ENCODE data around the gene MME. TPM values are rescaled to one million over a fixed set of nuclear protein-coding genes. Genes with fewer than 3 reads are reported as not detected.
"Not testable (repeated sequence)": the region's sequence is repeated elsewhere in the genome, so short reads cannot be mapped to it uniquely, and the experiment has no call there.

MME gene
- total RNA-seq, 1 experiment from 2014 or later, result 0.52 TPM

DNA sequence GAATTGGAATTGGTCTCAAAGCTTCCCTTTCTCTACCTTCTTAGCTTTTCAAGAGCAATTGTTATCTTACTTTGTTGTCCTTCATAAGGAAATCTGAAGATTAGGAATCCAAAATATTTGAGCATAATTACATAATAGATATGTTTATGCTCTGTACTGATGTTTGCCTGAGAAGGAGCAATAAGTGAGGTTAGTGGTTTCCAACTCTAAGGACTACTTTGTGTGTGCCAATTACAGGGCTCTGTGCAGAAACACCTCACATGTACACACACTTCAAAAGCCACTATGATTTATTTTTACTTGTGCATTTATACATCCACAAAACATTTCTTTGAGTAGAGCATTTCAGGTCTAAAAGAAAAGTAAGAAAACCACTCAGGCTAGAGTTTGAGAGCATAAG is 49.9 kb downstream of the MME start:
- Mint-ChIP-seq H3K4me1 (ENCODE audit: low read depth, unreplicated experiment) (peaks cover 7% of the 10 kb centered on the region), H3K36me3 (ENCODE audit: insufficient read depth, unreplicated experiment) (no peaks in the 10 kb centered on the region), H3K27ac (ENCODE audit: unreplicated experiment) (no peak overlapping the region), H3K27me3 (ENCODE audit: insufficient read depth, unreplicated experiment) (no peaks in the 10 kb centered on the region), H3K4me3 (ENCODE audit: unreplicated experiment) (no peak overlapping the region), H3K9me3 (ENCODE audit: unreplicated experiment) (no peaks in the 10 kb centered on the region)
- no peak for TF ChIP-seq CTCF (IDR thresholded peaks at IDR 0.05; ENCODE audit: insufficient read depth in 1 of 2, low read depth in 1 of 2, low read length in 1 of 2, severe bottlenecking in 1 of 2, unreplicated experiment in 1 of 2)
- ChIA-PET CTCF (no interaction called here), POLR2A (no interaction called here)
- no peaks in the 10 kb centered on the region for H3K36me3 ChIP-seq (ENCODE audit: control insufficient read depth, insufficient read depth, low read length)
- no peaks in the 10 kb centered on the region; the same call in 1 of the 2 replicates for H3K4me1 ChIP-seq
- no peak overlapping the region for H3K4me3 ChIP-seq (ENCODE audit: low read depth, low read length)
- intact Hi-C loops (cut with micrococcal nuclease; ENCODE audit: unreplicated experiment), result no loop called here
- DNase-seq, result no peak
- H3K27me3 ChIP-seq (replicated peaks; ENCODE audit: control insufficient read depth, insufficient read depth, low read length), result no peaks in the 10 kb centered on the region
- no peaks in the 10 kb centered on the region for H3K9me3 ChIP-seq
- no TSS peak for BruUV-seq (replicated peaks)

DNA sequence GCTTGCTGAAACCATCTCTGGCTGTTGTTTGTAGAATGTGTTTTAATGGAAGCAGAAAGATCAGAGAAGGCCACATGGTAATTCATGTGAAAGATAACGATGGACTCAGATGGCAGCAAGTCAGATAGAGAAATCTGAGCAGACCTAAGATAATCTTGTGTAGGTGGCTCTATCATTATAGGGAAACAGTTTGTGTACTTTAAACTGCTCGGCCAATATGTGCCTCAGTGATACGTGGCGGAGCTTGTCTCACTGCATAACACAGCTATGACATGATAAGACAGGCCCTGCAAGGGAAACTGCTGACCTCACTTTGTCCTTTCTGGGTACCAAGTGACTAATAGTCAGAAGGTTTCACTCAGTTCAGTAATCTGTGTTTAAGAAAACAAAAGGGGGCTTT is 51.0 kb downstream of the MME start:
- Histone ChIP-seq H3K4me1 (no peaks in the 10 kb centered on the region; the same call in 1 of the 2 replicates), H3K36me3 (ENCODE audit: control insufficient read depth, insufficient read depth, low read length) (no peaks in the 10 kb centered on the region), H3K27me3 (replicated peaks; ENCODE audit: control insufficient read depth, insufficient read depth, low read length) (no peaks in the 10 kb centered on the region), H3K9me3 (no peaks in the 10 kb centered on the region), H3K4me3 (ENCODE audit: low read depth, low read length) (no peak overlapping the region)
- ChIA-PET POLR2A (no interaction called here), CTCF (no interaction called here)
- no TSS peak for BruUV-seq (replicated peaks)
- Mint-ChIP-seq H3K4me1 (ENCODE audit: low read depth, unreplicated experiment) (peaks cover 7% of the 10 kb centered on the region), H3K36me3 (ENCODE audit: insufficient read depth, unreplicated experiment) (no peaks in the 10 kb centered on the region), H3K27ac (ENCODE audit: unreplicated experiment) (no peak overlapping the region), H3K4me3 (ENCODE audit: unreplicated experiment) (no peak overlapping the region), H3K9me3 (ENCODE audit: unreplicated experiment) (no peaks in the 10 kb centered on the region), H3K27me3 (ENCODE audit: insufficient read depth, unreplicated experiment) (no peaks in the 10 kb centered on the region)
- intact Hi-C loops (cut with micrococcal nuclease; ENCODE audit: unreplicated experiment), result no loop called here
- DNase-seq, result no peak
- no peak for TF ChIP-seq CTCF (IDR thresholded peaks at IDR 0.05; ENCODE audit: insufficient read depth in 1 of 2, low read depth in 1 of 2, low read length in 1 of 2, severe bottlenecking in 1 of 2, unreplicated experiment in 1 of 2)

- DNase-seq; H3K9me3 Mint-ChIP-seq (ENCODE audit: unreplicated experiment); H3K4me3 Mint-ChIP-seq (ENCODE audit: unreplicated experiment); H3K4me1 ChIP-seq; H3K4me1 Mint-ChIP-seq (ENCODE audit: low read depth, unreplicated experiment); intact Hi-C loops (cut with micrococcal nuclease; ENCODE audit: unreplicated experiment); H3K27me3 ChIP-seq (replicated peaks; ENCODE audit: control insufficient read depth, insufficient read depth, low read length); H3K4me3 ChIP-seq (ENCODE audit: low read depth, low read length); H3K36me3 Mint-ChIP-seq (ENCODE audit: insufficient read depth, unreplicated experiment); H3K27ac Mint-ChIP-seq (ENCODE audit: unreplicated experiment); BruUV-seq (replicated peaks); H3K9me3 ChIP-seq; H3K27me3 Mint-ChIP-seq (ENCODE audit: insufficient read depth, unreplicated experiment); CTCF ChIA-PET; POLR2A ChIA-PET; H3K36me3 ChIP-seq (ENCODE audit: control insufficient read depth, insufficient read depth, low read length): not testable (repeated sequence)
Measured at GRCh38 chr3:155134311-155134710, 54.2 kb downstream of the MME start.

- no peak for DNase-seq
- Mint-ChIP-seq H3K27me3 (ENCODE audit: insufficient read depth, unreplicated experiment) (no peaks in the 10 kb centered on the region), H3K9me3 (ENCODE audit: unreplicated experiment) (no peaks in the 10 kb centered on the region), H3K27ac (ENCODE audit: unreplicated experiment) (no peak overlapping the region), H3K4me3 (ENCODE audit: unreplicated experiment) (no peak overlapping the region), H3K36me3 (ENCODE audit: insufficient read depth, unreplicated experiment) (no peaks in the 10 kb centered on the region), H3K4me1 (ENCODE audit: low read depth, unreplicated experiment) (peaks cover 7% of the 10 kb centered on the region)
- H3K27me3 ChIP-seq (replicated peaks; ENCODE audit: control insufficient read depth, insufficient read depth, low read length), result no peaks in the 10 kb centered on the region
- H3K36me3 ChIP-seq (ENCODE audit: control insufficient read depth, insufficient read depth, low read length), result no peaks in the 10 kb centered on the region
- CTCF ChIA-PET, result no interaction called here
- no peaks in the 10 kb centered on the region for H3K9me3 ChIP-seq
- no peaks in the 10 kb centered on the region; the same call in 1 of the 2 replicates for H3K4me1 ChIP-seq
- BruUV-seq (replicated peaks), result no TSS peak
- no peak overlapping the region for H3K4me3 ChIP-seq (ENCODE audit: low read depth, low read length)
- no peak for TF ChIP-seq CTCF (IDR thresholded peaks at IDR 0.05; ENCODE audit: insufficient read depth in 1 of 2, low read depth in 1 of 2, low read length in 1 of 2, severe bottlenecking in 1 of 2, unreplicated experiment in 1 of 2)
- intact Hi-C loops (cut with micrococcal nuclease; ENCODE audit: unreplicated experiment), result loop anchor here (5.0 kb wide), 1 partner anchor 53 kb away; the partner anchor contains the start of gene MME
- POLR2A ChIA-PET, result no interaction called here
Measured at GRCh38 chr3:155135003-155135402, 54.9 kb downstream of the MME start.

All from Caco-2 (cell line).